Transverse colon (tissue), 4 donors: Measurements from ENCODE around the gene SSBP4. TPM values are rescaled to one million over a fixed set of nuclear protein-coding genes. Genes with fewer than 3 reads are reported as not detected.
A peak's percentile ranks its signal among the peaks of the same experiment; 100 is the strongest.

Source experiments
- DNase-seq: peaks from one replicate; pipeline ENCODE4 v3.0.0-alpha.2; 2019
- H3K27ac ChIP-seq, 4 donors: fragments of 200-600 bp; sonication (generic); 2 replicates each; pipeline ENCODE4 v1.5.1; 2016 to 2018; ENCODE audit warnings: inconsistent platforms in 4 of 4
- H3K27me3 ChIP-seq: fragments of 200-600 bp; sonication (generic); 2 replicates; pipeline ENCODE4 v1.5.1; 2017; ENCODE audit warnings: inconsistent platforms
- H3K36me3 ChIP-seq, 4 donors: fragments of 200-600 bp; sonication (generic); 2 replicates each; pipeline ENCODE4 v1.5.1; 2017 to 2019; ENCODE audit warnings: inconsistent platforms in 4 of 4
- H3K4me1 ChIP-seq, 4 donors: fragments of 200-600 bp; sonication (generic); 2 replicates each; pipeline ENCODE4 v1.5.1; 2017 to 2020; ENCODE audit warnings: inconsistent platforms in 4 of 4
- H3K4me3 ChIP-seq, 4 donors: fragments of 200-600 bp; sonication (generic); 1 replicate in 1 of 4; 2 replicates in 3 of 4; pipeline versions ENCODE4 v1.5.1 to v1.6.1; 2017 to 2019; ENCODE audit warnings: inconsistent platforms in 4 of 4
- H3K9me3 ChIP-seq, 2 donors: fragments of 200-600 bp; sonication (generic); 2 replicates each; pipeline ENCODE4 v1.5.1; 2017 to 2019; ENCODE audit warnings: inconsistent platforms in 2 of 2
- CTCF ChIP-seq, 5 experiments: fragments of 200-600 bp in 3 of 5; fragments of 450-650 bp in 2 of 5; sonication (generic) in 3 of 5; IDR thresholded peaks; 1 replicate in 2 of 5; 2 replicates in 3 of 5; pipeline ENCODE4 v1.5.1; 2016 to 2017; ENCODE audit warnings: antibody characterized with exemption in 5 of 5, inconsistent platforms in 3 of 5, mild to moderate bottlenecking in 2 of 5, moderate library complexity in 1 of 5
- EP300 ChIP-seq: sonication (generic); formaldehyde crosslinking; IDR thresholded peaks from one replicate; pipeline ENCODE4 v1.6.1; 2017; ENCODE audit warnings: antibody characterized with exemption, low read depth
- POLR2A ChIP-seq: fragments of 450-650 bp; IDR thresholded peaks from one replicate; pipeline ENCODE4 v1.6.1; 2016; ENCODE audit warnings: antibody characterized with exemption, mild to moderate bottlenecking, moderate library complexity
- POLR2AphosphoS5 ChIP-seq, 3 donors: sonication (generic); formaldehyde crosslinking; IDR thresholded peaks; one replicate each; pipeline ENCODE4 v1.6.1; 2016; ENCODE audit warnings: antibody characterized with exemption in 3 of 3
- WGBS, 2 donors: methylation state at CpG; one replicate each; pipeline ENCODE4 v1.1.5; 2018; ENCODE audit warnings: low coverage in 1 of 2; 5-methylcytosine and 5-hydroxymethylcytosine counted together
- in situ Hi-C, 4 donors: fragments of 200-750 bp; cut with MboI; loops; one replicate each; pipeline versions ENCODE4 v1.15.0 to v1.15.1; 2017; ENCODE audit warnings: low sequenced_read_pairs in 3 of 4, low pct_ligation_motif_present in 1 of 4, low pct_unique_long_range_greater_than_20kb in 1 of 4
- intact Hi-C: fragments of 100-400 bp; cut with DNase I; formaldehyde crosslinking; loops from one replicate; pipeline ENCODE4 v1.15.1; 2023; ENCODE audit warnings: low total_unique reads
- total RNA-seq, 4 donors: library from RNA; depleted of rRNA; stranded (reverse); fragments of >200 nt; gene quantifications; one replicate each; pipeline ENCODE4 v1.1.0, GENCODE V29; 2016

The SSBP4 gene
- total RNA-seq, 4 donors from 2014 or later: 9.4 to 40.4 (median 32.2) TPM

DNA sequence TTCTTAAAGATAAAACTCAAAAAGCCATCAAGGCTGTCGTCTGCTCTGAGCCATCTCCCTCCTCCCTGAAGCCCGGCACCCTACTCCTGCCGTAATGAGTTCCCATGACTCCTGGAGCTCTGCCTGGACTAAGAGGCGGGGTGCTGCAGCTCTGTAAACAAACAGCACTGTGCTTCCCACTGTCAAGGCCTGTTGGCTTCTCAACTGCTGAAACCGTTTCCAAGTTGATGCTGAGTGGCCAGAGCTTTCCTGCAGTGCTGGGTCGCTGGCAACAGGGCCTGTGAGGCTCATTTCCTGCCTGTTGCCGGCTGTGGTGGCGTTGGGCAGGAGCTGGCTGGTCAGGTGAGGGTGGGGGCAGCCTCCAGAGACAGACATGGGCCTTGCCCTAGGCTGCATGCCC is 45.4 kb downstream of the SSBP4 start:
- Histone ChIP-seq H3K9me3 (no peaks in the 10 kb centered on the region), H3K27ac (peak overlapping the region; percentile 78 to 94 (median 80)), H3K27me3 (no peaks in the 10 kb centered on the region), H3K4me3 (no peak overlapping the region), H3K4me1 (peaks cover 43 to 61% (median 50%) of the 10 kb centered on the region in 4 donors), H3K36me3 (peaks cover 0 to 6% (median 0%) of the 10 kb centered on the region in 4 donors)
- WGBS, 2 donors: 16% methylated on average over 8 of the region's 8 CpGs; no CpG with 5 or more reads in 1 of the 2 donors
- in situ Hi-C loops (loop anchor here (25.0 kb wide), 3 partner anchors 123 to 398 kb away; partner anchors contain the start of genes REX1BD (in 2 of the 4) and UPF1 (in 2 of the 4)), intact Hi-C loops (loop anchor here (10.0 kb wide), 1 partner anchor 50 kb away; no protein-coding TSS in a partner anchor)
- TF ChIP-seq POLR2AphosphoS5 (IDR thresholded peaks at IDR 0.05) (peak; percentile 56 to 81 (median 57)), CTCF (IDR thresholded peaks at IDR 0.05) (no peak)
- DNase-seq: peak; percentile 79

GRCh38 chr19:18465214-18465963 is 46.2 kb downstream of the SSBP4 start:
- TF ChIP-seq EP300: no peak
- TF ChIP-seq CTCF (IDR thresholded peaks at IDR 0.05): no peak
- TF ChIP-seq POLR2A: no peak
- TF ChIP-seq POLR2AphosphoS5 (IDR thresholded peaks at IDR 0.05): no peak
- Histone ChIP-seq H3K9me3 (no peaks in the 10 kb centered on the region), H3K4me1 (peaks cover 43 to 61% (median 51%) of the 10 kb centered on the region in 4 donors), H3K27ac (peak overlapping the region; percentile 78 to 94 (median 80)), H3K36me3 (peaks cover 0 to 6% (median 0%) of the 10 kb centered on the region in 4 donors), H3K27me3 (no peaks in the 10 kb centered on the region), H3K4me3 (no peak overlapping the region)
- in situ Hi-C loops: loop anchor here (25.0 kb wide), 3 partner anchors 122 to 397 kb away; partner anchors contain the start of genes REX1BD (in 2 of the 4) and UPF1 (in 2 of the 4)
- WGBS, 2 donors: 89% methylated on average over 30 of the region's 30 CpGs; no CpG with 5 or more reads in 1 of the 2 donors
- intact Hi-C loops: loop anchor here (10.0 kb wide), 1 partner anchor 49 kb away; no protein-coding TSS in a partner anchor
- no peak for DNase-seq

DNA sequence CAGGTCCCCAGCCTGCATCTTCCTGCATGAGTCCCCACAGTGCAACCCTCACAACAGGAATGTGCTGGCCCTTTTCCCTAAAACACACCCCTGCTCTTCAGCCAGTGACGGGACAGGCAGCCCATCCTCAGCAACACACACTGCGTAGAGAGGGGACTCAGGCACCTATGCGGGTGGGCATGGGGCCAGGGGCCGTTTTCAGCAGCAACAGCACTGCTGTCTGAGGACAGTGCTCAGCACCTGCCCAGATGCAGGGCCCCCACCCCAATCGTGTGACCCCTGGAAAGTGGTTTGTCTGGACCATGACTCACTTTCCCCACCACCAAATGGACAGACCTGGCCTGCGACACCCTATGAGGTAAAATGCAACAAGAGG is 46.8 kb downstream of the SSBP4 start:
- DNase-seq: no peak
- Histone ChIP-seq H3K4me1 (peaks cover 42 to 59% (median 49%) of the 10 kb centered on the region in 4 donors), H3K27me3 (no peaks in the 10 kb centered on the region), H3K4me3 (no peak overlapping the region), H3K36me3 (peaks cover 0 to 6% (median 0%) of the 10 kb centered on the region in 4 donors), H3K9me3 (no peaks in the 10 kb centered on the region), H3K27ac (peak overlapping the region; percentile 78 to 94 (median 80))
- intact Hi-C loops (loop anchor here (10.0 kb wide), 1 partner anchor 49 kb away; no protein-coding TSS in a partner anchor), in situ Hi-C loops (loop anchor here (25.0 kb wide), 3 partner anchors 121 to 396 kb away; partner anchors contain the start of genes REX1BD (in 2 of the 4) and UPF1 (in 2 of the 4))
- TF ChIP-seq POLR2AphosphoS5 (IDR thresholded peaks at IDR 0.05) (no peak), EP300 (no peak)
- 92% methylated on average over 6 of the region's 6 CpGs; no CpG with 5 or more reads in 1 of the 2 donors for WGBS, 2 donors

- WGBS, 2 donors: 89% methylated on average over 11 of the region's 11 CpGs; no CpG with 5 or more reads in 1 of the 2 donors
- H3K27me3 ChIP-seq: no peaks in the 10 kb centered on the region
- H3K9me3 ChIP-seq: no peaks in the 10 kb centered on the region
- no peak overlapping the region for H3K4me3 ChIP-seq
- intact Hi-C loops: loop anchor here (10.0 kb wide), 1 partner anchor 48 kb away; no protein-coding TSS in a partner anchor
- peaks cover 0 to 2% (median 0%) of the 10 kb centered on the region in 4 donors for H3K36me3 ChIP-seq
- in situ Hi-C loops: loop anchor here (25.0 kb wide), 3 partner anchors 121 to 396 kb away; partner anchors contain the start of genes REX1BD (in 2 of the 4) and UPF1 (in 2 of the 4)
- no peak for DNase-seq
- no peak for TF ChIP-seq POLR2A
- no peak for TF ChIP-seq POLR2AphosphoS5 (IDR thresholded peaks at IDR 0.05)
- no peak for TF ChIP-seq CTCF (IDR thresholded peaks at IDR 0.05)
- no peak for TF ChIP-seq EP300
- peaks cover 38 to 55% (median 45%) of the 10 kb centered on the region in 4 donors for H3K4me1 ChIP-seq
- H3K27ac ChIP-seq: peak overlapping the region; percentile 78 to 94 (median 80)
These were observed 47.2 kb downstream of the SSBP4 start for GRCh38 chr19:18466354-18466753.
